Measurements from ENCODE around the gene RNF144B.
"Not testable (repeated sequence)": the region's sequence is repeated elsewhere in the genome, so short reads cannot be mapped to it uniquely, and the experiment has no call there.

The RNF144B gene

GRCh38 chr6:18387061-18387721 lies at the start of gene RNF144B:
TSS of gene RNF144B (plus strand) at chr6:18387350. CDS start at chr6:18399535, 12,185 bp downstream.
- peak; percentile 83 for DNase-seq (ENCODE audit: low read depth, low spot score)

- DNase-seq (ENCODE audit: low read depth, low spot score), result no peak
Measured at GRCh38 chr6:18339599-18339998, 47.6 kb upstream of the RNF144B start.

- no peak for DNase-seq (ENCODE audit: low read depth, low spot score)
Measured at GRCh38 chr6:18340781-18341551, 46.2 kb upstream of the RNF144B start.

GRCh38 chr6:18342223-18342622 lies 44.9 kb upstream of the RNF144B start:
- no peak for DNase-seq (ENCODE audit: low read depth, low spot score)

- DNase-seq (ENCODE audit: low read depth, low spot score), result peak; percentile 40
Measured at GRCh38 chr6:18343741-18344140, 43.4 kb upstream of the RNF144B start.

- DNase-seq (ENCODE audit: low read depth, low spot score), result peak; percentile 21
Measured at GRCh38 chr6:18347021-18347577, 40.1 kb upstream of the RNF144B start.

GRCh38 chr6:18347866-18348265 lies 39.3 kb upstream of the RNF144B start:
- DNase-seq (ENCODE audit: low read depth, low spot score), result no peak

- DNase-seq (ENCODE audit: low read depth, low spot score), result peak; percentile 12
Measured at GRCh38 chr6:18349386-18349785, 37.8 kb upstream of the RNF144B start.

- peak; percentile 58 for DNase-seq (ENCODE audit: low read depth, low spot score)
Measured at GRCh38 chr6:18350271-18350670, 36.9 kb upstream of the RNF144B start.

GRCh38 chr6:18350712-18351111 lies 36.4 kb upstream of the RNF144B start:
- DNase-seq (ENCODE audit: low read depth, low spot score), result no peak

GRCh38 chr6:18352001-18352400 lies 35.1 kb upstream of the RNF144B start:
- DNase-seq (ENCODE audit: low read depth, low spot score), result no peak

GRCh38 chr6:18352842-18353241 lies 34.3 kb upstream of the RNF144B start:
- no peak for DNase-seq (ENCODE audit: low read depth, low spot score)

- no peak for DNase-seq (ENCODE audit: low read depth, low spot score)
Measured at GRCh38 chr6:18353251-18353650, 33.9 kb upstream of the RNF144B start.

GRCh38 chr6:18357546-18357945 lies 29.6 kb upstream of the RNF144B start:
- not testable (repeated sequence) for DNase-seq (ENCODE audit: low read depth, low spot score)

GRCh38 chr6:18359237-18359885 lies 27.8 kb upstream of the RNF144B start:
- no peak for DNase-seq (ENCODE audit: low read depth, low spot score)

GRCh38 chr6:18360188-18360587 lies 27.0 kb upstream of the RNF144B start:
- DNase-seq (ENCODE audit: low read depth, low spot score), result no peak

GRCh38 chr6:18362058-18362561 lies 25.0 kb upstream of the RNF144B start:
- DNase-seq (ENCODE audit: low read depth, low spot score), result peak; percentile 88

- peak; percentile 9 for DNase-seq (ENCODE audit: low read depth, low spot score)
Measured at GRCh38 chr6:18363746-18364145, 23.4 kb upstream of the RNF144B start.

GRCh38 chr6:18364561-18364960 lies 22.6 kb upstream of the RNF144B start:
- DNase-seq (ENCODE audit: low read depth, low spot score), result not testable (repeated sequence)

- DNase-seq (ENCODE audit: low read depth, low spot score), result no peak
Measured at GRCh38 chr6:18367371-18367770, 19.8 kb upstream of the RNF144B start.

- DNase-seq (ENCODE audit: low read depth, low spot score), result no peak
Measured at GRCh38 chr6:18368277-18369105, 18.7 kb upstream of the RNF144B start.

Data from astrocyte of the hippocampus (primary cell).